SK-N-SH (cell line): ENCODE data around the gene ZNF879. TPM values are rescaled to one million over a fixed set of nuclear protein-coding genes. Genes with fewer than 3 reads are reported as not detected.

Experiments used
- CTCF ChIA-PET: fragments of 300-600, 350-600 bp; formaldehyde crosslinking; extraction: SDS; loops from one replicate; lab custom pipeline; 2021; lab: Yijun Ruan, JAX
- POLR2A ChIA-PET: fragments of 350-600 bp; sonication (Branson Sonifier 250); formaldehyde crosslinking; extraction: SDS; loops from one replicate; lab custom pipeline; 2020; ENCODE audit warnings: antibody characterized with exemption, inconsistent platforms; lab: Yijun Ruan, JAX
- DNase-seq: peaks from one replicate; pipeline ENCODE4 v3.0.0; 2012
- H2AFZ ChIP-seq: fragments of 200-600 bp; sonication (generic); 2 replicates; pipeline ENCODE4 v1.8.1; 2016; ENCODE audit warnings: antibody characterized with exemption, mild to moderate bottlenecking, low read depth
- H3F3A ChIP-seq: fragments of 200-600 bp; sonication (generic); replicated peaks from 2 replicates; pipeline ENCODE3; 2016; ENCODE audit warnings: antibody characterized with exemption, mild to moderate bottlenecking; ENCODE audit not compliant: insufficient read depth
- H3K27ac ChIP-seq, 2 experiments: fragments of 200-500 bp in 1 of 2; fragments of 200-600 bp in 1 of 2; sonication (Bioruptor generic) in 1 of 2; sonication (generic), shearing (Covaris generic) in 1 of 2; 2 replicates each; pipeline versions ENCODE4 v1.5.1 to v1.6.1; 2014 to 2016; ENCODE audit warnings: low read depth in 2 of 2, inconsistent platforms in 1 of 2, low read length in 1 of 2, mild to moderate bottlenecking in 1 of 2, mixed read lengths in 1 of 2
- H3K27me3 ChIP-seq: fragments of 200-600 bp; sonication (generic), shearing (Covaris generic); 2 replicates; pipeline ENCODE4 v1.6.1; 2016; ENCODE audit warnings: mixed run types; ENCODE audit not compliant: insufficient read depth
- H3K36me3 ChIP-seq, 2 experiments: fragments of 200-500 bp in 1 of 2; fragments of 200-600 bp in 1 of 2; sonication (Bioruptor generic) in 1 of 2; sonication (generic) in 1 of 2; replicated peaks in 1 of 2; 2 replicates each; pipeline versions ENCODE3 to v1.5.1; 2014 to 2016; ENCODE audit warnings: low read length in 1 of 2, mild to moderate bottlenecking in 1 of 2; ENCODE audit not compliant: insufficient read depth in 2 of 2, control insufficient read depth in 1 of 2
- H3K4me1 ChIP-seq, 2 experiments: fragments of 200-500 bp in 1 of 2; fragments of 200-600 bp in 1 of 2; sonication (Bioruptor generic) in 1 of 2; sonication (generic), shearing (Covaris generic) in 1 of 2; 2 replicates each; pipeline versions ENCODE4 v1.5.1 to v1.6.1; 2014 to 2016; ENCODE audit warnings: low read depth in 1 of 2, low read length in 1 of 2, mixed run types in 1 of 2; ENCODE audit not compliant: insufficient read depth in 2 of 2, control insufficient read depth in 1 of 2
- H3K4me2 ChIP-seq: fragments of 200-600 bp; sonication (generic), shearing (Covaris generic); 2 replicates; pipeline ENCODE4 v1.6.1; 2017; ENCODE audit warnings: mixed run types
- H3K4me3 ChIP-seq, 2 experiments: fragments of 200-500 bp in 1 of 2; fragments of 200-600 bp in 1 of 2; sonication (Bioruptor generic) in 1 of 2; sonication (generic), shearing (Covaris generic) in 1 of 2; 2 replicates each; pipeline versions ENCODE4 v1.5.1 to v1.8.1; 2014 to 2016; ENCODE audit warnings: low read depth in 2 of 2, inconsistent platforms in 1 of 2, low read length in 1 of 2, mild to moderate bottlenecking in 1 of 2, mixed read lengths in 1 of 2, moderate library complexity in 1 of 2
- H3K79me2 ChIP-seq: fragments of 200-600 bp; sonication (generic); 2 replicates; pipeline ENCODE4 v1.8.1; 2017; ENCODE audit warnings: mild to moderate bottlenecking; ENCODE audit not compliant: insufficient read depth
- H3K9ac ChIP-seq: fragments of 200-600 bp; sonication (generic); 2 replicates; pipeline ENCODE4 v1.6.1; 2017; ENCODE audit warnings: mixed run types
- H3K9me2 ChIP-seq: fragments of 200-600 bp; sonication (generic); 2 replicates; pipeline ENCODE4 v1.6.1; 2017; ENCODE audit warnings: mixed run types
- H3K9me3 ChIP-seq: fragments of 200-600 bp; sonication (generic); 2 replicates; pipeline ENCODE4 v1.6.1; 2017; ENCODE audit warnings: mixed run types, mild to moderate bottlenecking, moderate library complexity
- H4K20me1 ChIP-seq: fragments of 200-600 bp; sonication (generic); 2 replicates; pipeline ENCODE4 v1.6.1; 2017; ENCODE audit warnings: mild to moderate bottlenecking, mixed run types; ENCODE audit not compliant: insufficient read depth
- CHD2 ChIP-seq: fragments of 150-350 bp; IDR thresholded peaks from 2 replicates; pipeline ENCODE4 v1.6.1; 2018; ENCODE audit warnings: low read length; ENCODE audit not compliant: partially characterized antibody
- CTCF ChIP-seq: fragments of 200-600 bp; sonication (generic); IDR thresholded peaks from 2 replicates; pipeline ENCODE4 v1.6.1; 2017; ENCODE audit warnings: antibody characterized with exemption, mild to moderate bottlenecking, moderate library complexity
- ELF1 ChIP-seq: IDR thresholded peaks from 2 replicates; pipeline ENCODE4 v1.4.0; 2012
- EZH2phosphoT487 ChIP-seq: fragments of 200-600 bp; sonication (generic); IDR thresholded peaks from 2 replicates; pipeline ENCODE4 v1.6.1; 2017; ENCODE audit warnings: low read depth, mixed run types, mild to moderate bottlenecking, antibody characterized with exemption, moderate library complexity, borderline replicate concordance
- FOXM1 ChIP-seq: IDR thresholded peaks from 2 replicates; pipeline ENCODE4 v1.4.0; 2012; ENCODE audit warnings: low read depth, mild to moderate bottlenecking
- GATA2 ChIP-seq: sonication (generic); formaldehyde crosslinking; IDR thresholded peaks from 2 replicates; pipeline ENCODE4 v1.5.0; 2020; ENCODE audit warnings: mild to moderate bottlenecking, missing genetic modification reagents
- MAX ChIP-seq: IDR thresholded peaks from 2 replicates; pipeline ENCODE4 v1.4.0; 2012; ENCODE audit warnings: low read depth
- MEF2A ChIP-seq: IDR thresholded peaks from 2 replicates; pipeline ENCODE4 v1.4.0; 2012; ENCODE audit warnings: low read depth, borderline replicate concordance
- NRF1 ChIP-seq: IDR thresholded peaks from 2 replicates; pipeline ENCODE4 v1.6.1; 2012; ENCODE audit warnings: low read depth, mild to moderate bottlenecking, low read length
- RCOR1 ChIP-seq: fragments of 150-350 bp; IDR thresholded peaks from 2 replicates; pipeline ENCODE4 v1.6.1; 2017; ENCODE audit warnings: antibody characterized with exemption, low read length
- REST ChIP-seq: IDR thresholded peaks from 2 replicates; pipeline ENCODE4 v1.6.1; 2012; ENCODE audit warnings: mild to moderate bottlenecking, low read depth, low read length, moderate library complexity
- RFX5 ChIP-seq: IDR thresholded peaks from 2 replicates; pipeline ENCODE4 v1.6.1; 2012; ENCODE audit warnings: mild to moderate bottlenecking, improper control_type of control experiment, low read length
- RXRA ChIP-seq: IDR thresholded peaks from 2 replicates; pipeline ENCODE4 v1.4.0; 2012; ENCODE audit warnings: low read depth, mild to moderate bottlenecking, borderline replicate concordance
- SIN3A ChIP-seq: IDR thresholded peaks from 2 replicates; pipeline ENCODE4 v1.6.1; 2012; ENCODE audit warnings: low read depth, mild to moderate bottlenecking, low read length, moderate library complexity, borderline replicate concordance
- SMC3 ChIP-seq: IDR thresholded peaks from 2 replicates; pipeline ENCODE4 v1.6.1; 2012; ENCODE audit warnings: low read depth, low read length, improper control_type of control experiment
- TAF1 ChIP-seq: IDR thresholded peaks from 2 replicates; pipeline ENCODE4 v1.6.1; 2012; ENCODE audit warnings: low read depth, mild to moderate bottlenecking, low read length, moderate library complexity, borderline replicate concordance
- USF1 ChIP-seq: IDR thresholded peaks from 2 replicates; pipeline ENCODE4 v1.4.0; 2012; ENCODE audit warnings: low read depth, borderline replicate concordance
- USF2 ChIP-seq: fragments of 150-350 bp; IDR thresholded peaks from 2 replicates; pipeline ENCODE4 v1.6.1; 2017; ENCODE audit warnings: antibody characterized with exemption, low read length, low read depth, borderline replicate concordance
- ZBTB33 ChIP-seq: IDR thresholded peaks from 2 replicates; pipeline ENCODE4 v1.4.0; 2012; ENCODE audit warnings: low read depth, borderline replicate concordance
- WGBS: methylation state at CpG from one replicate; pipeline ENCODE4 v1.1.6; 2017; ENCODE audit warnings: low lambda C conversion rate; 5-methylcytosine and 5-hydroxymethylcytosine counted together
- polyA plus RNA-seq, 3 experiments: library from polyadenylated mRNA; depleted of rRNA; stranded (reverse); fragments of >200 nt; gene quantifications; 2 replicates each; pipeline ENCODE4 v1.2.3, GENCODE V29; 2012

Gene ZNF879
- polyA plus RNA-seq, 1 of the 3 experiments (the other 2 are of a cell fraction), result 0.44 TPM

- no peaks in the 10 kb centered on the region for H3K79me2 ChIP-seq
- H3K4me3 ChIP-seq, result no peak overlapping the region
- TF ChIP-seq ZBTB33, result no peak
- no peak for TF ChIP-seq CHD2
- no peak for TF ChIP-seq USF2
- TF ChIP-seq REST, result no peak
- no peak for TF ChIP-seq RXRA
- no peak for TF ChIP-seq RFX5
- TF ChIP-seq TAF1, result no peak
- no peak for TF ChIP-seq NRF1
- TF ChIP-seq SIN3A, result no peak
- TF ChIP-seq RCOR1, result no peak
- TF ChIP-seq MEF2A, result no peak
- no peak for TF ChIP-seq FOXM1
- no peak for TF ChIP-seq MAX
- TF ChIP-seq USF1, result no peak
- TF ChIP-seq CTCF, result no peak
- TF ChIP-seq SMC3, result no peak
- no peak for TF ChIP-seq EZH2phosphoT487
- TF ChIP-seq GATA2 (CRISPR knock-in tag), result no peak
- TF ChIP-seq ELF1, result no peak
- no peak overlapping the region for H3K9ac ChIP-seq
- no peak overlapping the region for H3K4me2 ChIP-seq
- ChIA-PET POLR2A (no interaction called here), CTCF (no interaction called here)
- no peaks in the 10 kb centered on the region for H3K9me2 ChIP-seq
- no peaks in the 10 kb centered on the region for H3K4me1 ChIP-seq
- WGBS, result 54% methylated on average over 10 of the region's 17 CpGs
- no peak overlapping the region for H3K27ac ChIP-seq
- H3K36me3 ChIP-seq, result no peaks in the 10 kb centered on the region
- DNase-seq, result no peak
- no peak overlapping the region for H2AFZ ChIP-seq
- H3K27me3 ChIP-seq, result no peaks in the 10 kb centered on the region
- no peaks in the 10 kb centered on the region for H3F3A ChIP-seq
- no peaks in the 10 kb centered on the region for H3K9me3 ChIP-seq
- H4K20me1 ChIP-seq, result no peaks in the 10 kb centered on the region
Measured at GRCh38 chr5:178982941-178983340, 40.7 kb upstream of the ZNF879 start.
